K562 (cell line): ENCODE results near the gene COMMD4. TPM values are rescaled to one million over a fixed set of nuclear protein-coding genes. Genes with fewer than 3 reads are reported as not detected.

Experiments
- ATAC-seq: fragments of 200-7000 bp; cut with Tn5 transposase; 3 replicates; pipeline ENCODE4 v1.9.1; 2020; ENCODE audit warnings: moderate library complexity
- BruUV-seq: library from RNA; stranded (reverse); fragments of 400-500 nt; replicated peaks from 2 replicates; lab custom pipeline; 2021; lab: Mats Ljungman, UMichigan
- CTCF ChIA-PET: fragments of 300-600 bp; formaldehyde crosslinking; extraction: SDS; loops from one replicate; lab custom pipeline; 2021; ENCODE audit warnings: low intra/inter-chr PET ratio; lab: Yijun Ruan, JAX
- POLR2A ChIA-PET: fragments of 300-600, 350-650 bp; sonication (Branson Sonifier 250); formaldehyde crosslinking; extraction: SDS; loops from one replicate; lab custom pipeline; 2021; ENCODE audit warnings: antibody characterized with exemption, inconsistent platforms; lab: Yijun Ruan, JAX
- DNase-seq, 4 experiments: peaks; one replicate each; pipeline versions ENCODE4 v3.0.0 to v3.0.0-alpha.2; 2011 to 2018; ENCODE audit warnings: low spot score in 3 of 4, mixed read lengths in 3 of 4; ENCODE audit errors: extremely low read depth in 1 of 4
- FAIRE-seq: peaks from 2 replicates; lab custom pipeline; 2011; peaks lifted over from hg19 to GRCh38; lab: Jason Lieb, UNC
- H2AFZ ChIP-seq: 2 replicates; pipeline ENCODE4 v1.6.0; 2011; ENCODE audit warnings: low read depth, low read length, control low read depth, inconsistent platforms
- H3K27ac ChIP-seq: fragments of 200-600 bp; 3 replicates; pipeline ENCODE4 v1.8.0; 2011; ENCODE audit warnings: low read depth, mild to moderate bottlenecking, control low read depth, inconsistent platforms, low read length, moderate library complexity, mixed read lengths; ENCODE audit errors: extremely low read depth
- H3K27me3 ChIP-seq, 2 experiments: fragments of 300-600 bp in 1 of 2; 2 replicates in 1 of 2; 3 replicates in 1 of 2; pipeline versions ENCODE4 v1.6.0 to v1.8.0; 2011; ENCODE audit warnings: inconsistent platforms in 2 of 2, low read length in 2 of 2, mild to moderate bottlenecking in 1 of 2, mixed read lengths in 1 of 2, moderate library complexity in 1 of 2; ENCODE audit not compliant: control insufficient read depth in 2 of 2, insufficient read depth in 2 of 2
- H3K36me3 ChIP-seq: fragments of 300-600 bp; 3 replicates; pipeline ENCODE4 v1.8.0; 2011; ENCODE audit warnings: mild to moderate bottlenecking, low read length, inconsistent platforms; ENCODE audit not compliant: control insufficient read depth, insufficient read depth
- H3K4me1 ChIP-seq, 2 experiments: fragments of 200-600 bp in 1 of 2; replicated peaks in 1 of 2; 2 replicates in 1 of 2; 3 replicates in 1 of 2; pipeline versions ENCODE4 v1.5.1 to v1.8.0; 2011; ENCODE audit warnings: inconsistent platforms in 2 of 2, low read length in 2 of 2, mild to moderate bottlenecking in 1 of 2, mixed read lengths in 1 of 2, moderate library complexity in 1 of 2; ENCODE audit not compliant: control insufficient read depth in 2 of 2, insufficient read depth in 2 of 2
- H3K4me2 ChIP-seq: 2 replicates; pipeline ENCODE4 v1.6.1; 2011; ENCODE audit warnings: low read length, control low read depth, inconsistent platforms, mixed read lengths; ENCODE audit not compliant: insufficient read depth
- H3K4me3 ChIP-seq: fragments of 200-600 bp; sonication (generic), shearing (Covaris generic); 2 replicates; pipeline ENCODE4 v1.5.1; 2016; ENCODE audit warnings: control low read depth, inconsistent platforms
- H3K79me2 ChIP-seq: fragments of 200-600 bp; 3 replicates; pipeline ENCODE4 v1.8.0; 2011; ENCODE audit warnings: low read length, inconsistent platforms; ENCODE audit not compliant: control insufficient read depth, insufficient read depth
- H3K9ac ChIP-seq, 2 experiments: 2 replicates each; pipeline versions ENCODE4 v1.6.0 to v1.6.1; 2011; ENCODE audit warnings: low read depth in 2 of 2, low read length in 2 of 2, control low read depth in 1 of 2, inconsistent platforms in 1 of 2, mild to moderate bottlenecking in 1 of 2, mixed read lengths in 1 of 2; ENCODE audit not compliant: insufficient read depth in 1 of 2
- H3K9me1 ChIP-seq: one replicate; pipeline ENCODE4 v1.6.0; 2011; ENCODE audit warnings: inconsistent platforms, mild to moderate bottlenecking, low read length, moderate library complexity; ENCODE audit not compliant: control insufficient read depth, insufficient read depth
- H3K9me3 ChIP-seq: replicated peaks from 2 replicates; pipeline ENCODE4 v1.5.1; 2011; ENCODE audit warnings: low read depth, low read length, inconsistent platforms; ENCODE audit not compliant: control insufficient read depth, insufficient read depth
- H4K20me1 ChIP-seq: replicated peaks from 2 replicates; pipeline ENCODE4 v1.6.1; 2011; ENCODE audit warnings: low read length, inconsistent platforms, mixed read lengths; ENCODE audit not compliant: control insufficient read depth, insufficient read depth
- CBX2 ChIP-seq: fragments of 200-600 bp; sonication (generic); IDR thresholded peaks from one replicate; pipeline ENCODE4 v1.6.1; 2012; ENCODE audit warnings: mild to moderate bottlenecking, low read length, inconsistent platforms; ENCODE audit not compliant: insufficient read depth, poor library complexity, severe bottlenecking
- CHD1 ChIP-seq: fragments of 200-600 bp; sonication (generic); IDR thresholded peaks from one replicate; pipeline ENCODE4 v1.6.1; 2012; ENCODE audit warnings: mild to moderate bottlenecking, moderate library complexity, low read length, inconsistent platforms
- HOXB6 ChIP-seq: fragments of 250-450 bp; sonication (Bioruptor Pico); IDR thresholded peaks from 2 replicates; pipeline ENCODE4 v1.5.1; 2022; ENCODE audit warnings: mild to moderate bottlenecking, borderline replicate concordance
- NONO ChIP-seq, 2 experiments: fragments of 200-400 bp in 1 of 2; fragments of 450-650 bp in 1 of 2; formaldehyde crosslinking in 1 of 2; IDR thresholded peaks; 2 replicates each; pipeline ENCODE4 v1.6.1; 2017; ENCODE audit warnings: low read depth in 2 of 2, mild to moderate bottlenecking in 2 of 2, moderate library complexity in 2 of 2, low read length in 1 of 2
- POLR2G ChIP-seq: fragments of 200-400 bp; formaldehyde crosslinking; IDR thresholded peaks from 2 replicates; pipeline ENCODE4 v1.6.1; 2017; ENCODE audit warnings: low read depth, mild to moderate bottlenecking, antibody characterized with exemption, low read length, moderate library complexity
- RBM25 ChIP-seq: fragments of 200-400 bp; formaldehyde crosslinking; IDR thresholded peaks from 2 replicates; pipeline ENCODE4 v1.6.1; 2018; ENCODE audit warnings: low read length, low read depth, moderate library complexity; ENCODE audit not compliant: severe bottlenecking
- RNF2 ChIP-seq: sonication (generic); IDR thresholded peaks from 2 replicates; pipeline ENCODE4 v1.6.1; 2016
- ZBTB8A ChIP-seq: fragments of 450-650 bp; IDR thresholded peaks from 2 replicates; pipeline ENCODE4 v1.6.1; 2018; ENCODE audit warnings: mild to moderate bottlenecking, moderate library complexity; ENCODE audit not compliant: partially characterized antibody
- ZNF143 ChIP-seq: sonication (generic); formaldehyde crosslinking; IDR thresholded peaks from 2 replicates; pipeline ENCODE4 v1.9.0; 2022; ENCODE audit warnings: mild to moderate bottlenecking, missing genetic modification reagents
- ZZZ3 ChIP-seq: fragments of 450-650 bp; IDR thresholded peaks from 2 replicates; pipeline ENCODE4 v1.6.1; 2016; ENCODE audit warnings: antibody characterized with exemption, mild to moderate bottlenecking, moderate library complexity
- WGBS: fragments of 100-300 bp; shearing (Covaris generic); methylation state at CpG from one replicate; pipeline ENCODE4 v1.1.6; 2016; ENCODE audit warnings: low coverage, mixed read lengths; ENCODE audit not compliant: insufficient coverage; ENCODE audit errors: missing lambda C conversion rate; 5-methylcytosine and 5-hydroxymethylcytosine counted together
- in situ Hi-C: fragments of 300-500 bp; cut with MboI; formaldehyde crosslinking; loops from 4 replicates; pipeline ENCODE4 v1.15.0; 2018; ENCODE audit warnings: inconsistent platforms, mixed read lengths
- intact Hi-C: fragments of 100-400 bp; cut with micrococcal nuclease; formaldehyde crosslinking; loops from 2 replicates; pipeline ENCODE4 v1.14.2; 2022
- polyA plus RNA-seq, 8 experiments: library from polyadenylated mRNA; depleted of rRNA in 4 of 8; stranded (reverse) in 5 of 8; unstranded in 3 of 8; fragments of >200 nt; fragmentation: Nextera tagmentation in 2 of 8; fragmentation: Illumina TruSeq in 1 of 8; extraction: Ambion mirVana in 2 of 8; extraction: Trizol in 1 of 8; gene quantifications; 2 replicates each; pipeline versions ENCODE4 v1.2.1 to v1.2.3, GENCODE V29; 2011 to 2014; ENCODE audit warnings: inconsistent platforms in 1 of 8, missing spikeins in 1 of 8
- total RNA-seq, 7 experiments: library from RNA; depleted of rRNA in 6 of 7; stranded (reverse); fragments of >200 nt in 6 of 7; fragmentation: Illumina TruSeq in 2 of 7; extraction: Trizol in 2 of 7; gene quantifications; 2 replicates each; pipeline versions ENCODE4 v1.2.1 to v1.2.3, GENCODE V29; 2011 to 2021; ENCODE audit warnings: low replicate concordance in 1 of 7
- TF ChIP-seq, protein P1 (sequence below): fragments of 450-650 bp; conservative IDR thresholded peaks from 2 replicates; pipeline ENCODE4 v1.6.1; 2016; ENCODE audit warnings: missing genetic modification characterization, low read depth, mild to moderate bottlenecking, control low read depth, missing compliant biosample characterization
- TF ChIP-seq, protein P2 (sequence below): sonication (generic); formaldehyde crosslinking; IDR thresholded peaks from 2 replicates; pipeline ENCODE4 v1.8.1; 2023; ENCODE audit warnings: mild to moderate bottlenecking, missing genetic modification reagents
- TF ChIP-seq, protein P3 (sequence below): fragments of 250-450 bp; sonication (Bioruptor Pico); IDR thresholded peaks from 2 replicates; pipeline ENCODE4 v1.4.0; 2020; ENCODE audit warnings: mild to moderate bottlenecking
- TF ChIP-seq, protein P4 (sequence below), 2 experiments: fragments of 200-800 bp in 1 of 2; sonication (Bioruptor generic) in 1 of 2; sonication (generic) in 1 of 2; formaldehyde crosslinking in 1 of 2; IDR thresholded peaks in 1 of 2; conservative IDR thresholded peaks in 1 of 2; 2 replicates each; pipeline versions ENCODE4 v1.5.0 to v1.6.1; 2016 to 2020; ENCODE audit warnings: missing compliant biosample characterization in 1 of 2, missing genetic modification characterization in 1 of 2, missing genetic modification reagents in 1 of 2

Gene COMMD4
- total and polyA plus RNA-seq, 9 of the 15 experiments (the other 6 are each of a cell fraction or from before 2014, with no cell fraction given): 20.4 to 140 (median 63.9) TPM

DNA sequence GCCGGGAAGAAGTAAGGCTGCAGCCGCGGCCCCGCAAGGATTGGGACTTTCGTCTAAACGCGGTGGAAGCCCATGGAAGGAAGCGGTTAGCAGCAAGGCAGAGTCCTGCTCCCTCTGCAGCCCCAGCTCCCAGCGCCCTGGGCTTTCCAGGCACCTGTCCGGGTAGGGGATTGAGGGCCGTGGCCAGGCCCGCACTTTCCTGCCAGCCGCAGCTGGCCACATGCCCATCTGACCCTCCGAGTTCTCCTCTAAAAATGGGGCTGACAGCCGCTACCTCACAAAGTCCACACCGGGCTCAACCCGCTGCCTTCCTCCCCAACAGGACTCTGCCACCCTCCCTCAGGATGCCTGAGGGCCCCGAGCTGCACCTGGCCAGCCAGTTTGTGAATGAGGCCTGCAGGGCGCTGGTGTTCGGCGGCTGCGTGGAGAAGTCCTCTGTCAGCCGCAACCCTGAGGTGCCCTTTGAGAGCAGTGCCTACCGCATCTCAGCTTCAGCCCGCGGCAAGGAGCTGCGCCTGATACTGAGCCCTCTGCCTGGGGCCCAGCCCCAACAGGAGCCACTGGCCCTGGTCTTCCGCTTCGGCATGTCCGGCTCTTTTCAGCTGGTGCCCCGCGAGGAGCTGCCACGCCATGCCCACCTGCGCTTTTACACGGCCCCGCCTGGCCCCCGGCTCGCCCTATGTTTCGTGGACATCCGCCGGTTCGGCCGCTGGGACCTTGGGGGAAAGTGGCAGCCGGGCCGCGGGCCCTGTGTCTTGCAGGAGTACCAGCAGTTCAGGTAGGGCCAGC, 12.9 kb downstream of the COMMD4 start:
- WGBS: 70% methylated on average over 45 of the region's 46 CpGs
- in situ Hi-C loops: no loop called here
- FAIRE-seq (no peak), DNase-seq (peak in 1 of 4 experiments; percentile 5), ATAC-seq (no peak; the same call in 2 of the 3 replicates)
- H3K9me3 ChIP-seq: no peaks in the 10 kb centered on the region
- intact Hi-C loops: no loop called here
- POLR2A ChIA-PET: interaction anchor here (0.6 to 1.1 kb wide), 5 partner anchors 11 to 468 kb away, joined by 3 to 5 read pairs (median 3); partner anchors contain the start of gene MAN2C1
- no TSS peak for BruUV-seq
- CTCF ChIA-PET: no interaction called here
- H3K79me2 ChIP-seq: no peaks in the 10 kb centered on the region
- H2AFZ ChIP-seq: peak overlapping the region; percentile 95
- no peak overlapping the region for H3K27ac ChIP-seq
- peak overlapping the region; percentile 55 for H3K4me3 ChIP-seq
- peak overlapping the region; percentile 80 for H3K4me2 ChIP-seq
- H3K9ac ChIP-seq: peak overlapping the region; percentile 72 to 89; a peak in 3 of 4 replicates
- H3K36me3 ChIP-seq: no peaks in the 10 kb centered on the region
- H3K27me3 ChIP-seq: no peaks in the 10 kb centered on the region
- H3K4me1 ChIP-seq: peaks cover 4 to 31% of the 10 kb centered on the region in 2 experiments; a peak in 3 of 5 replicates
- no peaks in the 10 kb centered on the region for H4K20me1 ChIP-seq
- H3K9me1 ChIP-seq: no peaks in the 10 kb centered on the region
- TF ChIP-seq RBM25 (no peak), ZBTB8A (no peak), HOXB6 (no peak), RNF2 (no peak), ZZZ3 (no peak), CHD1 (no peak), ZNF143 (CRISPR knock-in tag) (0 out of 2 replicates have a peak, but pooled peaks have one; percentile 18), CBX2 (no peak), NONO (IDR thresholded peaks at IDR 0.05; ENCODE audit: low read depth in 2 of 2, low read length in 1 of 2) (no peak), POLR2G (peak; percentile 60)
- TF ChIP-seq, protein P1, sequence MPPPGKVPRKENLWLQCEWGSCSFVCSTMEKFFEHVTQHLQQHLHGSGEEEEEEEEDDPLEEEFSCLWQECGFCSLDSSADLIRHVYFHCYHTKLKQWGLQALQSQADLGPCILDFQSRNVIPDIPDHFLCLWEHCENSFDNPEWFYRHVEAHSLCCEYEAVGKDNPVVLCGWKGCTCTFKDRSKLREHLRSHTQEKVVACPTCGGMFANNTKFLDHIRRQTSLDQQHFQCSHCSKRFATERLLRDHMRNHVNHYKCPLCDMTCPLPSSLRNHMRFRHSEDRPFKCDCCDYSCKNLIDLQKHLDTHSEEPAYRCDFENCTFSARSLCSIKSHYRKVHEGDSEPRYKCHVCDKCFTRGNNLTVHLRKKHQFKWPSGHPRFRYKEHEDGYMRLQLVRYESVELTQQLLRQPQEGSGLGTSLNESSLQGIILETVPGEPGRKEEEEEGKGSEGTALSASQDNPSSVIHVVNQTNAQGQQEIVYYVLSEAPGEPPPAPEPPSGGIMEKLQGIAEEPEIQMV (tag): no peak
- TF ChIP-seq, protein P2, sequence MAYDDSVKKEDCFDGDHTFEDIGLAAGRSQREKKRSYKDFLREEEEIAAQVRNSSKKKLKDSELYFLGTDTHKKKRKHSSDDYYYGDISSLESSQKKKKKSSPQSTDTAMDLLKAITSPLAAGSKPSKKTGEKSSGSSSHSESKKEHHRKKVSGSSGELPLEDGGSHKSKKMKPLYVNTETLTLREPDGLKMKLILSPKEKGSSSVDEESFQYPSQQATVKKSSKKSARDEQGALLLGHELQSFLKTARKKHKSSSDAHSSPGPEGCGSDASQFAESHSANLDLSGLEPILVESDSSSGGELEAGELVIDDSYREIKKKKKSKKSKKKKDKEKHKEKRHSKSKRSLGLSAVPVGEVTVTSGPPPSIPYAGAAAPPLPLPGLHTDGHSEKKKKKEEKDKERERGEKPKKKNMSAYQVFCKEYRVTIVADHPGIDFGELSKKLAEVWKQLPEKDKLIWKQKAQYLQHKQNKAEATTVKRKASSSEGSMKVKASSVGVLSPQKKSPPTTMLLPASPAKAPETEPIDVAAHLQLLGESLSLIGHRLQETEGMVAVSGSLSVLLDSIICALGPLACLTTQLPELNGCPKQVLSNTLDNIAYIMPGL (CRISPR knock-in tag): no peak
- TF ChIP-seq, protein P3, sequence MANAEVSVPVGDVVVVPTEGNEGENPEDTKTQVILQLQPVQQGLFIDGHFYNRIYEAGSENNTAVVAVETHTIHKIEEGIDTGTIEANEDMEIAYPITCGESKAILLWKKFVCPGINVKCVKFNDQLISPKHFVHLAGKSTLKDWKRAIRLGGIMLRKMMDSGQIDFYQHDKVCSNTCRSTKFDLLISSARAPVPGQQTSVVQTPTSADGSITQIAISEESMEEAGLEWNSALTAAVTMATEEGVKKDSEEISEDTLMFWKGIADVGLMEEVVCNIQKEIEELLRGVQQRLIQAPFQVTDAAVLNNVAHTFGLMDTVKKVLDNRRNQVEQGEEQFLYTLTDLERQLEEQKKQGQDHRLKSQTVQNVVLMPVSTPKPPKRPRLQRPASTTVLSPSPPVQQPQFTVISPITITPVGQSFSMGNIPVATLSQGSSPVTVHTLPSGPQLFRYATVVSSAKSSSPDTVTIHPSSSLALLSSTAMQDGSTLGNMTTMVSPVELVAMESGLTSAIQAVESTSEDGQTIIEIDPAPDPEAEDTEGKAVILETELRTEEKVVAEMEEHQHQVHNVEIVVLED (CRISPR knock-in tag): no peak
- TF ChIP-seq, protein P4, sequence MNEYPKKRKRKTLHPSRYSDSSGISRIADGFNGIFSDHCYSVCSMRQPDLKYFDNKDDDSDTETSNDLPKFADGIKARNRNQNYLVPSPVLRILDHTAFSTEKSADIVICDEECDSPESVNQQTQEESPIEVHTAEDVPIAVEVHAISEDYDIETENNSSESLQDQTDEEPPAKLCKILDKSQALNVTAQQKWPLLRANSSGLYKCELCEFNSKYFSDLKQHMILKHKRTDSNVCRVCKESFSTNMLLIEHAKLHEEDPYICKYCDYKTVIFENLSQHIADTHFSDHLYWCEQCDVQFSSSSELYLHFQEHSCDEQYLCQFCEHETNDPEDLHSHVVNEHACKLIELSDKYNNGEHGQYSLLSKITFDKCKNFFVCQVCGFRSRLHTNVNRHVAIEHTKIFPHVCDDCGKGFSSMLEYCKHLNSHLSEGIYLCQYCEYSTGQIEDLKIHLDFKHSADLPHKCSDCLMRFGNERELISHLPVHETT (CRISPR knock-in tag; conservative IDR thresholded peaks at IDR 0.05 in 1 of 2, IDR thresholded peaks at IDR 0.05 in 1 of 2): no peak
